NCI-H1092 (cell line): Measurements from ENCODE around the gene SPON1.
"Not testable (repeated sequence)": the region's sequence is repeated elsewhere in the genome, so short reads cannot be mapped to it uniquely, and the experiment has no call there.

Source experiments
- DNase-seq: peaks from one replicate; lab custom pipeline; 2025; lab: John Stamatoyannopoulos, UW

SPON1 gene

GRCh38 chr11:14082338-14082737, 119.8 kb downstream of the SPON1 start:
- DNase-seq: no peak

DNA sequence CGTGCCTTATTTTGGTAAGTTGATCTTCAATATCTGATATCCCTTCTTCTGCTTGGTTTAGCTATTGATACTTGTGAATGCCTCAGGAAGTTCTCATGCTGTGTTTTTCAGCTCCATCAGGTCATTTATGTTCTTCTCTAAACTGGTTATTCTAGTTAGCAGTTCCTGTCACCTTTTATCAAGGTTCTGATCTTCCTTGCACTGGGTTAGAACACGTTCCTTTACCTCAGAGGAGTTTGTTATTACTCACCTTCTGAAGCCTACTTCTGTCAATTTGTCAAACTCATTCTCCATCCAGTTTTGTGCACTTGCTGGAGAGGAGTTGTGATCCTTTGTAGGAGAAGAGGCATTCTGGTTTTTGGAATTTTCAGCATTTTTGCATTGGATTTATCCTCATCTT, 126.3 kb downstream of the SPON1 start:
- not testable (repeated sequence) for DNase-seq

GRCh38 chr11:14089690-14090462, 127.4 kb downstream of the SPON1 start:
- no peak for DNase-seq

DNA sequence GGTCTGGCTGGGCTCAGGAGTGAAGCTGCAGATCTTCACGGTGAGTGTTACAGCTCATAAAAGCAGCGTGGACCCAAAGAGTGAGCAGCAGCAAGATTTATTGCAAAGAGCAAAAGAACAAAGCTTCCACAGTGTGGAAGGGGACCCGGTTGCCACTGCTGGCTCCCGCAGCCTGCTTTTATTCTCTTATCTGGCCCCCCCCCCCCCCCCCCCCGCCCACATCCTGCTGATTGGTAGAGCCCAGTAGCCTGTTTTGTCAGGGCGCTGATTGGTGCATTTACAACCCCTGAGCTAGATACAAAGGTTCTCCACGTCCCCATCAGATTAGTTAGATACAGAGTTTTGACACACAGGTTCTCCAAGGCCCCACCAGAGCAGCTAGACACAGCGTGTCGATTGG, 128.1 kb downstream of the SPON1 start:
- DNase-seq: not testable (repeated sequence)

- no peak for DNase-seq
Measured at GRCh38 chr11:14093065-14093464, 130.5 kb downstream of the SPON1 start.

DNA sequence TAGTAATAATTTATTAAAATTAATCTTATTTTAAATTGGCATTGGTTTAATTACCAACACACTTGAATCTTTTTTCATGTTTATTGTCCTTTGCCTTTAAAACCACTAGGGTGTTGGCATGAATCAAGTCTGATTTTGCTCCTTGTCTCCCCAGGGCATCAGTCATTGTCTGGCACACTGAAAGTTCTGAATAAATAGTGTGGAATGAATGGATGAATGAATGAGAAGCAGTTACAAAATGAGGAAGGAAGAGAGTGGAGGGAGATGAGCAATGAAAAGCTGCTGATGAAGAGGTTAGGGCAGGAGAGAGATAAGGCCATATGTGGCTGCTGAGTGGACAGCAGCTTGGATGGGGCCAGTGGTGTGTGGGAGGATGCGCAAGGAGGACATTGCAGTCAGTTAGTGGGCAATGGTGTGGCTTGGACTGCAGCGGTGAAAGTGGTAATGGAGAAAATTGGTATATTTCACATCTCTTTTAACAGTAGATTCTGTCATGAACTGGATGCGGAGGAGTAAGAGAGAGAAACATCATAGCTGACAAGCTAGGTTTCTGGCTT, 132.0 kb downstream of the SPON1 start:
- DNase-seq: no peak

- DNase-seq: no peak
Measured at GRCh38 chr11:14095882-14096281, 133.4 kb downstream of the SPON1 start.

- no peak for DNase-seq
Measured at GRCh38 chr11:14096606-14097005, 134.1 kb downstream of the SPON1 start.

DNA sequence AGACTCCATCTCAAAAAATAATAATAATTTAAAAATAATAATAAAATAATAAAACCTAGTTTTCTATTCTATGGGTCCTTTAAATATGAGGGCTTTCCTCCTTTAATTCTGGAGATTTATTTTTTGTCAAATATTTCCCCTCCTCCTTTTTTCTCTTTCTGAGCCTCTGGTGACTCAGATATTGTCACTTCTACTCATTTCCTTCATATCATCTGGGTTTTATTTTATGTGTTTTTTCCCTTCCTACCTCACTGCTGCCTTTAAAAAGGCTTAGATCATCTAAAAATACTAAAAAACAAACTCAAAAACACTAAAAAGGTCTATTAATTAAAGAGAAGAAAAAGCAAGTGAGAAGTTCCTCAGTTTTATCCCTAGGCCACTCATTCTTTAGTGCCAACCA, 138.9 kb downstream of the SPON1 start:
- DNase-seq: no peak

- DNase-seq: no peak
Measured at GRCh38 chr11:14102766-14103165, 140.2 kb downstream of the SPON1 start.

GRCh38 chr11:14105446-14105845, 142.9 kb downstream of the SPON1 start:
- DNase-seq: no peak

DNA sequence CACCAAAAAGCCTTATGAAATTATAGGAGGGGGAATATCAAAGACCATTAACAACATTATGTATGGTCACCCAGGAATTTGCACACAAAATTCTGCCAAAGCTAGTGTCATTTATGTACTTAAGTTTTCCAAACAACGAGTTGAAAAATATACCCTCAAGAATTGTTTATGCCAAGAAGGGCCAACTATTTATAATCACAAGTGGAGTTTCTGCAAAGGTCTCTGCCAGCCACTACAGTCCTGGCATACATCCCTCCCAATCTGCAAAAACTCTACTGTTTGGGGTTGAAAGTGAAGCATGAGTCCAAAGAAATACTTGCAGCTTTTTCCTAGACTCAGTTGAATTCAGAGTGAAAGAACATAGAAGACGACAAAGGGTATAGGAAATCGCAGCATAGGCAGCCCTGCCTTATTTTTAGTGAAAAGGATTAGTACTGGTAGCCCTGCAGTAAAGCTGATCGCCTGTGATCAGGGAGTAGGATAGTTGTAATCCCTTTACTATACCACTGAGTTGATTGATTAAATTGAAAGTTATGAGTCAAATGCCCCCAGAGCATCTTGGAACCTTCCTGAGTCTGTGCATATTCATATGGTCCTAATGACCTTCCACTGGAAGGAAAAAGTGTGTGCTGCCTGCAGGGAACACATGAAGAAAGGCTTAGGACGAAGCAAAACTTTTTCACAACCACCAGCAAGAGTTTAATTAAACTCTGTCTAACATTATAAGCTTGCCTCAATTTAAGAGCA, 144.0 kb downstream of the SPON1 start:
- no peak for DNase-seq

DNA sequence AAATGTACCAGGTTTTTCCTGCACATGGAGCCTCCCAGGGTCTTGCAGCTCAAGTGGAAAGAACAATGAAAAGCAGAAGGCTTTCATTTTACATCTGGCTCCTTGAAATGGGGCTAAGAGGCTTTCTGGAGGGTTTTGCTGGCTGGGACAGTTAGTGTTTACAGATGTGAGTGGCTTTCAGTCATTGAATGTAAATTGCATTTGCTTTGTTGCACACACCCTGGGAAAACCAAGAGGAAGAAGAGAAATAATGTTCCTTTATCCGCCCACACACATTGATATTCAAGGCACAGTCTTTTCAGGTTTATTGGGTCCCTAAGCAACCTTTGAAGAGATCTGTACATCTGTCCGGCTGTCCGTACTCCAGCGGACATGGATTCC, 144.5 kb downstream of the SPON1 start:
- DNase-seq: no peak

DNA sequence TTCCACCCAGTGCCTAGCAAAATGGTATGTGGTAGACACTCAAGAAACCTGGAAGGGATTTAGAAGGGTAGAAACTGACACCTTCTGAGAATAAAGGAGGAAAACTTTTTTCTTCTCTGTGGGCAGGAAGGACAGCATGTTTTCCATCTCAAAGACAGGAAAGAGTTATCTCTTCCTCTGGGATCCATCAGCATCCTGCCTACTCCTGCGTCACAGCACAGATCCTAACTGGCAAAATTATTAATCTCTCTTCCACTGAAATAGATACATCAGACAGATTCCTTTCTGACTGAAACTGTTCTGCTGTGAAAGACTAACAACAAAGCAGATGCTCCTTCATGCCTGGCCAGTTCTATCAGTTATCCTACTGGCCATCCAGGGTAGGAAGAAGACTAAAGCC, 147.2 kb downstream of the SPON1 start:
- no peak for DNase-seq

DNA sequence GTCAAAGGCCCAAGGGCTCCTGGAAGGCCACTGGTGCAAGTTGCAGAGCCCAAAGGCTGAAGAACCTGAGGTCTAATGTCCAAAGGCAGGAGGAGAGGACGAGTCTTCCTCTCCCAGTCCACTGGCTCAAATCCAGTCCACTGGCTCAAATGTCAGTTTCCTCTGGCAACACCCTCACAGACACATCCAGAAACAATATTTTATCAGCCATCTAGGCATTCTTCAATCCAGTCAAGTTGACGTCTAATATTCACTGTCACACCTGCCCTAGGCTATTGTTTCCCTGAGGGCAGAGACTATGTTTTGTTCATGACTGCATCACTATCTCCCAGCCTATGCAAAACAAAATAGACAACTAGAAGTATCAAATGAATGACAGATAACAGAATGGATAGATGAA, 148.1 kb downstream of the SPON1 start:
- no peak for DNase-seq

- DNase-seq: no peak
Measured at GRCh38 chr11:14111496-14111895, 149.0 kb downstream of the SPON1 start.

DNA sequence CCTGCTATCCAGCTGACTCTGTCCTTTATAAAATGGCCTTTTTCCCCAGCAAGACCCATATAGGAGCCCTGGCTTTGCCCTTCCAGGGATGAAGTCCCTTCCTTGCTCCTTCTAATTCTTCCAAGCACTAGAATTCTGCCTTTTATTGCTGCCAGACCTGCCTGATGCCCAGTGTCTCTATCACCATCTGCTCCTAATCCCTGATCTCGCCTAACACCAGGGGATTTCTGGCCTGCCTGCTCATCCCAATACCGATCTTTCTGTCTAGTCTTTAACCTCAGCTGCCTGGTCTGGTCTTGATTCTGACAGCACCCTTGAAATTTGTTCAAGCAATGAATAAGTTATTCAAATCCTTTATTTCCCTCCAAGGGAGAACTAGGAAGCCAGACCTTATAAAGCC, 150.2 kb downstream of the SPON1 start:
- DNase-seq: no peak

DNA sequence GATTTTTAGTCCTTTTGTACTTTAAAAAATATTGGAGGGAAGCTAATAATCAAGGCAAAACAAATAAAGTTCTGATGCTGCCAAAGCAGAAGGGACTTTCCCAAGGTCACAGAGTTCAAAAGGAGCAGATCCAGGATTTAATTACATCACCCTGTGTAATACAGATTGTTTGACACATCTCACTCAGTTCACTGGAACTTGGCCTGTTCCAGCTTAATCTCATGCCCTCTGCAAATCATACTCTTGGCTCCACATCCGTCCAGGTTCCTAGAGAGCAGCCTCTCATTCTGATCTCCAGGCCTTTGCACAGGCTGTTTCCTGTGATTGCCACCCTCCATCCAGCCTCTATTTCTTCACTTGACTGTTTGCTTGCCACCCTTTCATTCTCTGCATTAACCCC, 151.7 kb downstream of the SPON1 start:
- DNase-seq: no peak

DNA sequence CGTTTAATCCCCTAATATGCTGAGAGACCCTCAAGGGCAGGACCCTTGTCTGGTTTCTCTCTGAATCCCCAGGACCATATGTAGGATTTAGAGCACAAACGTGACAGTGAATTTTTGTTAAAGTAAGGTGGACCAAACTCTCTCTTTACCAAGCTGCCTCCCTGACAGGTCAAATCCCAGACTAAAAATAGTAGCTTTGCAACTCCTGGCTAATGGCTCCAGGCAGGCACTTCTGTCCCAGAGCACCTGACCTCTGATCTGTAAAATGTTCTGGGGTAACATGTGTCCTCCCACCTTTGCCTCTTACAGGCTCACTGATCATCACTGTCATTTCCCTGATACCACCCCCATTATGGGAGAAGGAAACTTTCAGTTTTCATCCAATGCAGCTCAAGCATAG, 152.3 kb downstream of the SPON1 start:
- DNase-seq: no peak

DNA sequence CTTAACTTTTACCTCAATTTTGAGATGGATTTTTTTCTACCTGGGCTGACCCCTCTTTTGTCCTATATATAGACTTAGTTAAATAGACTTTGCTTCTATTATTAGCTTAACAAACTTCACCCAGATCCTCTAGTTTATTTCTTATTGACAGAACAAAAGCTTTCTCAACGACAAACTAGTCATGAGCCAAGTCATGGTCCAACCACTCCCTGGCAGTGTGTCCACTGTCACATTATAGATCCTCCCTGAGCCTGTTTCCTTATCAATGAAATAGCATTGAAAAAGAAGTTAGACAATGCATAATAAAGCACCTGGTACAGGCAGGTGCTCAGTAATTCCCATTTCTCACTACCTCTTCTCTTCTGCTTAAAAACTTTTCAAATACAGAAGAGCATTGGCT, 155.1 kb downstream of the SPON1 start:
- no peak for DNase-seq

DNA sequence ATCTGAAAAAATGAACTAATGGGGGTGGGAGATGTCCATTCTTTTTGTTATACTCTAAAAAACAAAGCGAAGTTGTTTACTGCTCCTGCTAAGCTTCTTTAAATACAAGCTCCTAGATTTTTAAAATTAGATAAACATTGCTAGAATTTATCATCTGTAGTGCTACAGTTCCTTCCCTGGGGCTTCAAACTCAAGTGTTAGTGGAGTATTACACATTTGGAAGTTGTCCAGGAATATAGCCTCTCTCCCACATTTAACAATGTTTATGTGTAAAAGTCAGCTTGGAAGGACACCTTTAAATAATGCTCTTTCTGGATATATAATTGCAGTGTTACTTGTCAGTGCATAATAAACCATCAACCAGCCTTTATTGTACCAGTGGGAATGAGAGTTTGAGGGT, 155.5 kb downstream of the SPON1 start:
- peak; percentile 14 for DNase-seq

GRCh38 chr11:14119357-14119756, 156.8 kb downstream of the SPON1 start:
- DNase-seq: no peak

DNA sequence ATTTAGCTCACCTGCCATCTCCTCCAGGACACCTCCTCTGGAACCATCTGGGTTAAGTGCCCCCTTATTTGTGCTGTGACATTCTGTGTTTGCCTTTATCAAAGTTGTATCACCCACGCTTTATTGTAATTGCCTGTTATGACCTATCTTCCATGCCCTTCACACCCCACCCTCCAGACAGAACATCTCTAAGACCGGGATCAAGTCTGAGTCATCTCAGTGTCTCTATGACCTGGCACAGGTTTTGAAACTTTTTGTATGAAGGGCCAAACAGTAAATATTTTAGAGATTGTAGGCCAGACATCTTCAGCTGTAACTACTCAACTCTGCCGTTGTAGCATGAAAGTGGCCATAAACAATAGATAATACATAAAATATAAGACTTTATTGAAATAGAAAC, 161.8 kb downstream of the SPON1 start:
- no peak for DNase-seq
